ENCODE data around the gene IGF2BP2.
A peak's percentile ranks its signal among the peaks of the same experiment; 100 is the strongest.

GRCh38 chr3:185822221-185823000 lies 2.4 kb downstream of the IGF2BP2 start:
- peak; percentile 67 for TF ChIP-seq MAFK (IDR thresholded peaks at IDR 0.05; ENCODE audit: low read depth, low read length)
- no peak for TF ChIP-seq CTCF (conservative IDR thresholded peaks at IDR 0.05; ENCODE audit: low read depth, low read length)
